Putamen (tissue), 1 donor: Measurements from ENCODE around the gene ATAD3C.
"Not testable (repeated sequence)": the region's sequence is repeated elsewhere in the genome, so short reads cannot be mapped to it uniquely, and the experiment has no call there.

ENCODE experiments used
- DNase-seq: peaks from one replicate; pipeline ENCODE4 v3.0.0-alpha.2; 2016; ENCODE audit warnings: low spot score

Gene ATAD3C

GRCh38 chr1:1449099-1449739, at the start of gene ATAD3C:
Gene ATAD3C (plus strand): TSS chr1:1449689. CDS start chr1:1450684, 995 bp downstream.
- DNase-seq: no peak

GRCh38 chr1:1399872-1400575, 49.5 kb upstream of the ATAD3C start:
- no peak for DNase-seq

GRCh38 chr1:1400576-1401456, 48.7 kb upstream of the ATAD3C start:
- DNase-seq: no peak

DNA sequence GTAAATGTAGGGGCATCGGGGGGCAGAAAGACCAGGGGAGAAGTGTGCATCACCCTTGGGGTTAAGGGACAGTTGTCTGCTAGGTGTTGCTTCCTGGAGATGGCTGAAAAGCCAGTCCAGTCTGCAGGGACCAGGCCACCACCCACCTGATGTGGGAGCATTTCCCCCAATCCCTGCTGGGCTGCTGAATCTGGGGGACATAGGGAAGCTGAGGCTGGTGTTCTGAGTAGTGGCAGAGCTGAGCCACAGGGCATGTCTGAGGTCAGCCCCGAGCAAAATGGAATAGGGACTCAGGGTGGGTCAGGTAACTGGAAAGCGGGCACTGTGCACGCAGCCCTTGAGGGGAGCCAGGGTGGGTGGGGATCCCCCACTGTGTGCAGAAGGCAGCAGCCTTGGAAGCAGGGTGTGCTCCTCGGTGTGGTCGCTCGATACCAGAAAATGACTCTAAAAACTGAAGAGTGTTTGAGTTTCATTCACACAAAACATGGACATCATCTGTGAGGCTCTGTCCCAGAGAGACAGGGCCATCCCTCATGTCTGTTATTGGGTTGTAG, 48.0 kb upstream of the ATAD3C start:
- no peak for DNase-seq

DNA sequence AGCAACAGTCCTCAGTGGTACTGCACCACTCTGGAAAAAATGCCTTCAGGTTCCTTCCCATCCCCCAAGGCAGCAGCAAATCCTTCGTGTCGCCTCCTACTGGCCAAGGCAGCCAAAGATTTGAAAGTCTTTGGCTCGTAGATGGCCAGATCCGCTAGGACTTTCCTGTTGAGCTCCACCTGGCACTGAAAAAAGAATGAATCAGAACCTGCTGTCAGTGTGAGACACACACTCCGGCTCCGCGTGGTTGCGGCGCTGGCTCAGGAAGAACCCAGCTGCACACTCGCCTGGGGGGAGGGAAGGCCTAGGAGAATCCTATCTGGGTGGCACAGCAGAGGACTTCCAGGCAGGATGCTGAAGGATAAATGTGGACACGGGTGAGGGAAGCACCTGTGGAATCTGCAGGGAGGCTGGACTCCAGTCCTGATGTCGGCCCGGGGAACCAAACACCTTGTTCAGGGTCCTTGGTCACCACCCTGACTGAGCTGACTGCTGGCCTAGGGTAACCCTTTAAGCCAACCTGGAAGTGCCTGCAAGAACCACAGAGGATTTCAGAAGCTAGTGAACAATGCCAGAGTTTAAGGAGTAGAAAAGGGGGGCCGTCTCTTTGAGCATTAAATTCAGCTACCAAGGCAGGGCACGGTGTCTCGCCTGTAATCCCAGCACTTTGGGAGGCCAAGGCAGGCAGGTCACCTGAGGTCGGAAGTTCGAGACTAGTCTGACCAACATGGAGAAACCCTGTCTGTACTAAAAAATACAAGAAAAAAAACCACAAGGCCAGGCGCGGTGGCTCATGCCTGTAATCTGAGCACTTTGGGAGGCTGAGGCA, 47.2 kb upstream of the ATAD3C start:
- no peak for DNase-seq

GRCh38 chr1:1402901-1403392, 46.5 kb upstream of the ATAD3C start:
- DNase-seq: not testable (repeated sequence)

DNA sequence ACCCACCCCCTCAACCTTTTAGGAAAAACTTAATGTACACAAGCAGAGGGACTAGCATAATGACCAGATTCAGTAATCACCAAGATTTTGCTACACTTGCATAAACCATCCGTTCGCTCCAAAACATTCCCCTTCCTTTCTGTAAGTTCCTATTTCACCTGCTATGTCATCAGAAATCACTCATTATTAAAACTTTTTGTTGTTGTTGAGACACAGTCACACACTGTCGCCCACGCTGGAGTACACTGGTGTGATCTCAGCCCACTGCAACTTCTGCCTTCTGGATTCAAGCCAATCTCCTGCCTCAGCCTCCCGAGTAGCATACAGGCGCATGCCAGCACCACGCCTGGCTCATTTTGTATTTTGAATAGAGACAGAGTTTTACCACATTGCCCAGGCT, 45.8 kb upstream of the ATAD3C start:
- DNase-seq: no peak

DNA sequence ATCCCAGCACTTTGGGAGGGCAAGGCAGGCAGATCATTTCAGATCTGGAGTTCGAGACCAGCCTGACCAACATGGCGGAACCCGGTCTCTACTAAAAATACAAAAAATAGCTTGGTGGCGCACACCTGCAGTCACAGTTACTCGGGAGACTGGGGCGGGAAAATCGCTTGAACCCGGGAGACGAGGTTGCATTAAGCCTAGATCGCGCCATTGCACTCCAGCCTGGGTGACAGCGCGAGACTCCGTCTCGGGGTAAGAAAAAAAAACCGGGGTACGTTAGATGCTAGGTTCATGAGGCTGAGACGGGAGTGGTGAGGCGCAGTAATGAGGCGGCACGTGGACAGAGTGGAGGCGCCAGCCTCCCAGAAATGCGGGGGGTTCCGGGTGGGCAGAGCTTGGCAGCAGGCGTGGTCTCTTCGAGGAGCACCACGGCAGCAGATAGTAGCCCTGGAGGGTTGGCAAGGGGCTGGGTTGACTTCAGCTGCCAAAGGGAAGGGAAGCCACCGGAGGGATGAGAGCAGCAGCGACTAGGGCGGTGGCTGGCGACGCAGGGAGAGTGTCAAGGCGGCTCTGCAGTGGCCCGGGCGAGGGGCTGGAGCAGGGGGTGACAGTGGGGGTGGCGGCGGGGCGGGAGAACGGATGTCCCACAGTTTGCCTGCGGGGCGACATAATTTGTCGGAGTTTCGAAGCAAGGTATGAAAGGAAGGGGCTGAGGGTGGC, 43.2 kb upstream of the ATAD3C start:
- no peak for DNase-seq

DNA sequence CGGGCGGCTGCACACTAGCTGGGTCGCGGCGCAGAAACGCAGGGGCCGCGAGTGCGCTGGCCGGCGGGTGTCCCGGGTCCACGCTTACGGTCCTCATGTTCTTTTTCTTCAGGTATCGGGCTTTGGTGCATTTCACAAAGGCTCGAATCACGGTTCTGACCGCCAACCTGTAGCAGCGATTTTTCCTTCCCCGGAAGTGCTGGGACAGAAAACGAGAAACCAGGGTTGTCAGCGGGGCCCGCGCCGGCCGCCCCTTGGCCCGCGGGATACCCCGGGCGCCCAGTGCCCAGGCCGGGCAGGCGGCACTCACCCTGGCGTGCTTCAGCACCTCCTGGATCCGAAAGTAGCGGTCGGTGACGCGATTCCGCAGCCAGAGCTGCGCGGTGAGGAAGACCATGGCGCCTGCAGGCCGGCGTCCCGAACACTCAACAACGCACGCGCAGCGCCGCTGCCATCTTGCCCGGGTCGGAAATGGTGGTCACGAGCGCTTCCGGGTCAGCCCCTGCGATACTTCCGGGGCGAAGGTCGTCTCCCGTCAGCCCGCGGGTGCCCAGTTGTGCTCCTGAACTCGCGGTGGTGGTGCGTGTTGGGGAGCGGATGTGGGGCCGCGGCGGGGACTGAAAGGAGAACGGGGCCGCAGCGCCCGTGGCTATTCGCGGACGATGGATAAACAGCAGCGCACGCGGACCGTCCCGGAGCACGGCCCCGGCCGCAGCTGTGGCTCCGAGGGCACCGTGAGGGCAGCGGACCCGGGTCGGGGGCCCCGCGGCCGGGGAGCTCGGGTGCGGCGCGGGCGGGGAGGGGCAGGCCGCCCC, 42.5 kb upstream of the ATAD3C start, which contains the start of gene MRPL20:
MRPL20 (minus strand) TSS at position 473 of the 815 bp plus-strand sequence; CDS start at position 397, 76 bp downstream.
- peak; percentile 93 for DNase-seq

GRCh38 chr1:1407636-1408318, 41.7 kb upstream of the ATAD3C start:
- no peak for DNase-seq

DNA sequence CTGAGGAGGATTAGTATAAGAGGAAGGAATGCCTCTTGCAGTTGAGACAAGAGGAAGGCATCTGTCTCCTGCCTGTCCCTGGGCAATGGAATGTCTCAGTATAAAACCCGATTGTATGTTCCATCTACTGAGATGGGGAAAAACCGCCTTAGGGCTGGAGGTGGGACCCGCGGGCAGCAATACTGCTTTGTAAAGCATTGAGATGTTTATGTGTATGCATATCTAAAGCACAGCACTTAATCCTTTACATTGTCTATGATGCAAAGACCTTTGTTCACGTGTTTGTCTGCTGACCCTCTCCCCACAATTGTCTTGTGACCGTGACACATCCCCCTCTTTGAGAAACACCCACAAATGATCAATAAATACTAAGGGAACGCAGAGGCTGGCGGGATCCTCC, 39.3 kb upstream of the ATAD3C start:
- DNase-seq: not testable (repeated sequence)

GRCh38 chr1:1411626-1412025, 37.9 kb upstream of the ATAD3C start:
- DNase-seq: no peak

GRCh38 chr1:1412311-1412902, 37.1 kb upstream of the ATAD3C start:
- not testable (repeated sequence) for DNase-seq

DNA sequence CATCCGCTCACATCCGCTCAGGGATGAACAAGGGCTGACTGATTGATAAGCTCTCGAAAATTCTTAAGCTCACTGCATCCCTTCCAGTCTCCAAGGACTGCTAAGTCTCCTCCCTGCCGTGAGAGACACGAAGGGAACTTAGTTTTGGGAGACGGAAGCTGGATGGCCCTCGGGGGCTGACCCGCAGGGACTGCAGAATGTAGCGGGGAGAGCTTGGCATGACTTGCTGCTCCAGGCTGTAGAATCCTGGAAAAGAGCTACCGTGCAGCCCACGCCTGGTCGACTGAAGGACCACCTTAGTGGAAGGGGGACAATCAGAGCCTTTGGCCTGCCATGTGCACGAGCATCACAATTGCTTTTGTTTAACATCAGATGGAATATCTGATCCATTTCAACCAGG, 33.7 kb upstream of the ATAD3C start:
- no peak for DNase-seq

- not testable (repeated sequence) for DNase-seq
Observed at GRCh38 chr1:1417396-1417795, 32.1 kb upstream of the ATAD3C start.

GRCh38 chr1:1417825-1418463, 31.5 kb upstream of the ATAD3C start:
- not testable (repeated sequence) for DNase-seq

DNA sequence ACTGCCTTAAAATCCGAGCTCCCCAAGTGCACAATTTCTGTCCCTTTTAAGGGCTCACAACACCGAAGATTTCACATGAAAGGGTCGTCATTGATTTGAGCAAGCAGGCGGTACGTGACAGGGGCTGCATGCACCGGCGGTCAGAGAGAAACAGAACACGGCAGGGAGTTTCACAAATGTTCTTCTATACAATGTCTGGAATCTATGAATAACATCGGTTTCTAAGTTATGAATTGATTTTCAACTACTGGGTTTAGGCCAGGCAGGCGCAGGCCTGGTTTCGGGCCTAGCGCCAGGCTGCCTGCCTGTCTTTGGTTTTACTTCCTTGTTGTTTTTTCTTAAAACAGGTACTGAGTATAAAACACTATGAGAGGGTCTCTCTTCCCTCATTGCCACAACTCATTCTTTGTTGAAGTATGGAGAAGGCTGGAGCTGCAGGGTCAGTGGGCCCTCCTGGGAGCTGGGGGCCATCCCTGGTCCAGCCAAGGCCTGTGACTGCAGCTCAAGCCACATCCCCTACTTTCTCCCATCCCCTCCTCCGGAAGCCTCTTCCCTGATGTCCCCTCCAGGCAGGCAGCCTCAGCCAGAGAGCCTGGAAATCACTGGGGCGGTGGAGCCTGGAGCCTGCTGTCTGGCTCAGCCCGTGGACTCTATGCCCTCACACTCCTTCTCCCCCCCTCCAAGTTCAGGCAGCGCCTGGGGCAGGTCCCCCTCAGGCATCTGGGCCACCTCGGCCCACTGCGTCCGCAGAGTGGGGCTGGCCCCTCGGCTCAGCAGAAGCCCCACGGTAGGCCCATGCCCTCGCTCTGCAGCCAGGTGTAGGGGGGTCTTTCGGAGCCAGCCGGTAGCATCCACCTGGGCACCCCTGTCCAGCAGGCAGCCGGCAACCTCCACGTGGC, 30.8 kb upstream of the ATAD3C start:
- DNase-seq: no peak
